ENCODE measurements around the gene MYH7. TPM values are rescaled to one million over a fixed set of nuclear protein-coding genes. Genes with fewer than 3 reads are reported as not detected.

Gene MYH7
- total RNA-seq, 4 donors from 2014 or later = 1,360 to 5,274 (median 3,359) TPM

- no peak overlapping the region for H3K27ac ChIP-seq
- H3K4me3 ChIP-seq = no peak overlapping the region
- intact Hi-C loops (cut with DNase I; ENCODE audit: low total_unique reads) = no loop called here
- H3K9me3 ChIP-seq = no peaks in the 10 kb centered on the region
- no peaks in the 10 kb centered on the region for H3K27me3 ChIP-seq
- H3K36me3 ChIP-seq = peaks cover 2 to 26% of the 10 kb centered on the region in 2 donors
- DNase-seq (no peak), ATAC-seq (no peak)
- in situ Hi-C loops (cut with MboI; ENCODE audit: low sequenced_read_pairs in 4 of 4) = loop anchor here in 1 of 4 donors (5.0 kb wide), 1 partner anchor 76 kb away; the partner anchor contains the start of gene THTPA
- H3K4me1 ChIP-seq = no peaks in the 10 kb centered on the region
- TF ChIP-seq CTCF (IDR thresholded peaks at IDR 0.05 in 4 of 5, conservative IDR thresholded peaks at IDR 0.05 in 1 of 5) = no peak
- TF ChIP-seq POLR2A (IDR thresholded peaks at IDR 0.05) = no peak
These were observed 46.0 kb upstream of the MYH7 start for GRCh38 chr14:23481362-23481970.

GRCh38 chr14:23478109-23478759 lies 42.8 kb upstream of the MYH7 start:
- DNase-seq (peak; percentile 25 to 26), ATAC-seq (peak; percentile 58 to 60)
- H3K4me3 ChIP-seq = no peak overlapping the region
- no peaks in the 10 kb centered on the region for H3K4me1 ChIP-seq
- peaks cover 4 to 58% of the 10 kb centered on the region in 2 donors for H3K36me3 ChIP-seq
- no peaks in the 10 kb centered on the region for H3K27me3 ChIP-seq
- intact Hi-C loops (cut with DNase I; ENCODE audit: low total_unique reads) = loop anchor here (1.0 to 10.0 kb wide), 3 partner anchors 84 to 967 kb away; partner anchors contain the start of genes DHRS4 and SDR39U1
- TF ChIP-seq POLR2A (IDR thresholded peaks at IDR 0.05) (no peak), CTCF (IDR thresholded peaks at IDR 0.05 in 4 of 5, conservative IDR thresholded peaks at IDR 0.05 in 1 of 5) (peak; percentile 62 to 69 (median 67))
- H3K9me3 ChIP-seq = no peaks in the 10 kb centered on the region
- in situ Hi-C loops (cut with MboI; ENCODE audit: low sequenced_read_pairs in 4 of 4) = loop anchor here in 2 of 4 donors (5.0 to 10.0 kb wide), 2 partner anchors 79 to 153 kb away; partner anchors contain the start of genes THTPA (in 2 of the 2) and PABPN1 (in 1 of the 2)
- H3K27ac ChIP-seq = no peak overlapping the region

GRCh38 chr14:23470947-23471346 lies 35.5 kb upstream of the MYH7 start:
- in situ Hi-C loops (cut with MboI; ENCODE audit: low sequenced_read_pairs in 4 of 4) = loop anchor here in 2 of 4 donors (5.0 to 10.0 kb wide), 2 partner anchors 71 to 146 kb away; partner anchors contain the start of gene PABPN1 (in 1 of the 2)
- TF ChIP-seq CTCF (IDR thresholded peaks at IDR 0.05 in 4 of 5, conservative IDR thresholded peaks at IDR 0.05 in 1 of 5) (no peak), POLR2A (IDR thresholded peaks at IDR 0.05) (no peak)
- H3K9me3 ChIP-seq = no peaks in the 10 kb centered on the region
- peaks cover 0 to 50% of the 10 kb centered on the region in 2 donors for H3K36me3 ChIP-seq
- no peak overlapping the region for H3K27ac ChIP-seq
- H3K27me3 ChIP-seq = no peaks in the 10 kb centered on the region
- no peak overlapping the region for H3K4me3 ChIP-seq
- intact Hi-C loops (cut with DNase I; ENCODE audit: low total_unique reads) = loop anchor here (10.0 kb wide), 2 partner anchors 484 to 974 kb away; partner anchors contain the start of genes DHRS4 and SDR39U1
- ATAC-seq (no peak), DNase-seq (no peak)
- H3K4me1 ChIP-seq = peaks cover 12% of the 10 kb centered on the region in 2 donors

DNA sequence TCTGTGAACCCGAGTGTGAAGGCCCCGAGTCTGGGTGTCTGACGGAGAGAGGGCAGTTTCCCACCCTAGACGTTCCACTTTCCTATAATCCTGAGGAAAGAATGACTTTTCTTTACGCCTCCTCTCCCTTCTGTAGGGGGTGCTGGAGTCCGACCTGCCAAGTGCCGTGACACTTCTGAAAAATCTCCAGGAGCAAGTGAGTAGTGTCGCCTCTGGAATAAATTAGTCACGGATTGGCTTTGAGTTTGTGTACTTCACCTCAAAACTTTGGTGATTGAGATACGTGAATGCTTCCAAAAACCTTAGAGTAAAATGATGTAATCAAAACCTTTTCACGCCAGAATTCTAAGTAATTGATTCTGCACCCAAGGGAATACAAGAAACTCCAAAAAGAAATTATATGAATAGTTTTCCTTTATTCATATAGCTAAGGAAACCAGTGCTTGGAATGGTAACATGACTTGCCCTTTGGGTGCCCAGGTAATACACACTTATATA lies 34.5 kb upstream of the MYH7 start:
- intact Hi-C loops (cut with DNase I; ENCODE audit: low total_unique reads) = loop anchor here (1.0 to 10.0 kb wide), 5 partner anchors 87 to 975 kb away; partner anchors contain the start of genes DHRS4, HOMEZ, PABPN1 and SDR39U1
- peak overlapping the region; percentile 58 to 98 (median 88) for H3K4me3 ChIP-seq
- H3K36me3 ChIP-seq = peaks cover 0 to 40% of the 10 kb centered on the region in 2 donors
- peaks cover 12% of the 10 kb centered on the region in 2 donors for H3K4me1 ChIP-seq
- TF ChIP-seq POLR2A (IDR thresholded peaks at IDR 0.05) (no peak), CTCF (IDR thresholded peaks at IDR 0.05 in 4 of 5, conservative IDR thresholded peaks at IDR 0.05 in 1 of 5) (no peak)
- H3K9me3 ChIP-seq = no peaks in the 10 kb centered on the region
- H3K27ac ChIP-seq = peak overlapping the region; percentile 82 to 89 (median 86)
- ATAC-seq (peak; percentile 1 to 2), DNase-seq (no peak)
- no peaks in the 10 kb centered on the region for H3K27me3 ChIP-seq
- in situ Hi-C loops (cut with MboI; ENCODE audit: low sequenced_read_pairs in 4 of 4) = loop anchor here in 3 of 4 donors (5.0 to 10.0 kb wide), 2 partner anchors 72 to 145 kb away; partner anchors contain the start of gene PABPN1 (in 3 of the 3)
